AG09319 (cell line): ENCODE measurements around the gene CPXM1.
A peak's percentile ranks its signal among the peaks of the same experiment; 100 is the strongest.

Source experiments
- DNase-seq: peaks from one replicate; pipeline ENCODE4 v3.0.0-alpha.2; 2010; ENCODE audit warnings: low read depth; ENCODE audit errors: extremely low read depth
- TF ChIP-seq, protein P1 (sequence below): IDR thresholded peaks from 2 replicates; pipeline ENCODE4 v1.5.1; 2011; ENCODE audit warnings: low read depth, mild to moderate bottlenecking, inconsistent platforms, low read length, moderate library complexity

CPXM1 gene

DNA sequence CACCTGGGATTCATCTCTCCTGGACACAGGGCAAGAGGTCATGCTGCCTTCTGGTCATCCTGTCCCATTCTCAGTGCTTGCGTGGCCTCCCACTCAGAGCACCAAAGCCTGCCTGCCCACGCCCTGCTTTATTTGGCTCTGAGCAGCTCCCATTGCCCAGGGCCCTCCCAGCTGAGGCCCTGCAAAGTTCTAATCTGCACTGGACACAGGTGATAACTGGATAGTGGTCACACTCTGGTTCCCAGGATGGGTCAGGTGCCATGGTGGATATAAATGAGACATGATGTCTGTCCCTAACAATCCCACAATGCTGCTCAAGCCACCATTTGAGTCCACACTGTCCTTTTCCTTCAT lies 39.5 kb downstream of the CPXM1 start:
- DNase-seq: no peak
- TF ChIP-seq, protein P1, sequence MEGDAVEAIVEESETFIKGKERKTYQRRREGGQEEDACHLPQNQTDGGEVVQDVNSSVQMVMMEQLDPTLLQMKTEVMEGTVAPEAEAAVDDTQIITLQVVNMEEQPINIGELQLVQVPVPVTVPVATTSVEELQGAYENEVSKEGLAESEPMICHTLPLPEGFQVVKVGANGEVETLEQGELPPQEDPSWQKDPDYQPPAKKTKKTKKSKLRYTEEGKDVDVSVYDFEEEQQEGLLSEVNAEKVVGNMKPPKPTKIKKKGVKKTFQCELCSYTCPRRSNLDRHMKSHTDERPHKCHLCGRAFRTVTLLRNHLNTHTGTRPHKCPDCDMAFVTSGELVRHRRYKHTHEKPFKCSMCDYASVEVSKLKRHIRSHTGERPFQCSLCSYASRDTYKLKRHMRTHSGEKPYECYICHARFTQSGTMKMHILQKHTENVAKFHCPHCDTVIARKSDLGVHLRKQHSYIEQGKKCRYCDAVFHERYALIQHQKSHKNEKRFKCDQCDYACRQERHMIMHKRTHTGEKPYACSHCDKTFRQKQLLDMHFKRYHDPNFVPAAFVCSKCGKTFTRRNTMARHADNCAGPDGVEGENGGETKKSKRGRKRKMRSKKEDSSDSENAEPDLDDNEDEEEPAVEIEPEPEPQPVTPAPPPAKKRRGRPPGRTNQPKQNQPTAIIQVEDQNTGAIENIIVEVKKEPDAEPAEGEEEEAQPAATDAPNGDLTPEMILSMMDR: no peak

DNA sequence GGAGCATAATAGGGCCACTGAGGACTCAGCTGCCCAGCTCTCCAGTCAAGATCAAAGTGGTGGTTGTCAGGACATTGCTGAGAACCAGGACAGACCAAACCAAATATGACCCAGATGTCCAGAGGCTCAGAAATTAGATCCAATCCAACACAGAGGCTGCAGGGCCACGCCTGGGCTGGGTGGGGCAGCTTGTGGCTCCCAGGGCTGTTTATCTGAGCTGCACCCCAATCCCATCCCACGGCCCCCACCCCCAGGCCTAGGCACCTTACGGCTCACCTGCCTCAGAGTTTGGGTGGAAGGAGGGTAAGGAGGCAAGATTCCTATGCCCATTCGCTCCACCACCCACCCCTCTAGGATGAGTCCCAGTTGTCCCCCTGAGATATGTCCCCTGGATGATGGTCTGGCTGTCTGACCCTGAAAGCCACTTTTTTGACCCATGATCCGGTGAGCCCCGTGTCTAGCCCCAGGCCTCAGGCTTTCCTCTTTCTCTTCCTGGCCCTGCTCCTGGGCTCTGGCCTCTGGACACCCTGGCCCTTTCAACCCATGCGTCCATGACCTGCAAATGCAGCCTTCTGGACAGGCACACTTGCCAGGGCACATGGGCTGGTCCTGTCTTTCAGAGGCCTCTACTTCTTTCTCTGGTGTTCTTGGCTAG lies 40.0 kb downstream of the CPXM1 start:
- DNase-seq: no peak
- TF ChIP-seq, protein P1: no peak

- no peak for DNase-seq
- TF ChIP-seq, protein P1: no peak
Observed at GRCh38 chr20:2759603-2760296, 40.7 kb downstream of the CPXM1 start.

DNA sequence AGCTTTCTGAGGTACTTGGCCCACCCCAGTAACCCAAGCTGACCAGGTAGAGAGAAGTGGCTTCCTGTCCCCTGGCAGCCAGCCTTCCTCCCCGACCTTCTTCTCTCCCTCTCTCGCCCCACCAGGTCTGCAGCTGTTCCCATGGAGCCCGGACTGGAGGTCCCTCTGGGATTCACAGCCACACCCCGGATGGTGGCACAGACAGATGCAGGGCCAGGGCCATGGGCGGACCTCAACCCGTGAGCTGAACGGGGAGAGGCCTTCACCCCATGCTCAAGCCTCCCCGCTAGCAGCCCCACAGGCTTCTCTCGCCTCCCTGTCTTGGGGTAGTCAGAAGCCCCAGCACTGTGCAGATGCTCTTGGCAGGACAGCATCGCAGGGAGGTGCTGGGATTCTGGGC lies 41.3 kb downstream of the CPXM1 start:
- no peak for DNase-seq
- TF ChIP-seq, protein P1: no peak

DNA sequence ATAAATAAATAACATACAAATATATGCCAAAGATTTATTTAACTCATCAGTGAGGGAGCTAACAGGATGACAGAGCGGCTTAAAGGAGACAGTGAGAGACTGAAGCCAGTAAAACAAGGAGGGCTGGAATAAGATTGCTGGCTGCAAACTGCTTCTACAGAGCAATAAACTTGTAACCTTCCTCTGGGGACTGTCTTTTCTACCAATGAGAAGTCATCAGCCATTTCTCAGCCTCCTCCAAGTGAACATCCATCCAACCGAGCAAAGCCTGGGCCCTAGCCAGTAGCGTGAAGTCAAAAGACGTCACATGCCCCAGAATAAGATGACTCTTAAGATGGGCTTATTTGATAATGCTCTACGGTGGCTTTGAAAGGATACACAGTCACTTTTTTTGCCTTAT lies 42.5 kb downstream of the CPXM1 start:
- TF ChIP-seq, protein P1: no peak
- no peak for DNase-seq

GRCh38 chr20:2757001-2757400 lies 43.4 kb downstream of the CPXM1 start:
- TF ChIP-seq, protein P1: no peak
- no peak for DNase-seq

DNA sequence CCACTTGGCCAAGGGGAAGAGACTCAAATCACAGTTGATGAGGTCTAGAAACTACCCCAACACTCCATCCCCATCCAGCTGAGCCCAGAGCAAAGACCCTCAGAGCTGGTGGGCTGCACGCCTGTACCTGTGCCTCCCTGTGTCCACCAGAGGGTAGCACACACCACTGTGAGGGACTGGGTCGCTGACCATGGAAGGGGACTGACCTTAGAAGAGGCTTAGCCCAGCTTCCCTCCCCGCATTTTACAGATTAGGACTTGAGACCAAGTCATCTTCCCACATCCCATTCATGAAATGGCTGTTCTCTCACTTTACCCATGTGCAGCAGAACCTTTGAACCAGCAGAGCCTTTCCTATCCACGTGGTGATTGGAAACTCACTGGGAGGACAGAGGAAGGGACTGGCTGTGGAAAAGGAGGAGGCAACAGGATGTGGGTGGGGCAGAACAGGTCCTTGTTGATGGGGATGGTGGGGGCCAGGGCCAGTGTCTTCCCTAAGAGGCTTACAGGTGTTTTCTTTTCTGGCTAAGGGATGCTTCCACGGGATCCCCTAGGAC lies 44.3 kb downstream of the CPXM1 start:
- TF ChIP-seq, protein P1: peak; percentile 77

More for the DNA sequence above, 44.3 kb downstream of the CPXM1 start:
- DNase-seq: no peak
